Fibroblast of lung (primary cell): ENCODE measurements around the gene GAL3ST2. TPM values are rescaled to one million over a fixed set of nuclear protein-coding genes. Genes with fewer than 3 reads are reported as not detected.
"Not testable (repeated sequence)": the region's sequence is repeated elsewhere in the genome, so short reads cannot be mapped to it uniquely, and the experiment has no call there.

ENCODE experiments used
- DNase-seq, 2 donors: peaks; one replicate each; pipeline versions ENCODE4 v3.0.0 to v3.0.0-alpha.2; 2010; ENCODE audit warnings: low read depth in 2 of 2
- H2AFZ ChIP-seq: 2 replicates; pipeline ENCODE4 v1.5.1; 2012; ENCODE audit warnings: low read length, control low read depth, inconsistent platforms
- H3K27ac ChIP-seq: 2 replicates; pipeline ENCODE4 v1.5.1; 2011; ENCODE audit warnings: low read length, control low read depth; ENCODE audit not compliant: insufficient read depth
- H3K27me3 ChIP-seq: 2 replicates; pipeline ENCODE4 v1.5.1; 2011; ENCODE audit warnings: mild to moderate bottlenecking, low read length; ENCODE audit not compliant: control insufficient read depth, insufficient read depth
- H3K36me3 ChIP-seq: 2 replicates; pipeline ENCODE4 v1.5.1; 2011; ENCODE audit warnings: low read length; ENCODE audit not compliant: control insufficient read depth, insufficient read depth
- H3K4me1 ChIP-seq: 2 replicates; pipeline ENCODE4 v1.5.1; 2011; ENCODE audit warnings: low read length; ENCODE audit not compliant: control insufficient read depth, insufficient read depth; ENCODE audit errors: extremely low read depth
- H3K4me2 ChIP-seq: 2 replicates; pipeline ENCODE4 v1.5.1; 2011; ENCODE audit warnings: low read length, control low read depth; ENCODE audit not compliant: insufficient read depth; ENCODE audit errors: extremely low read depth
- H3K4me3 ChIP-seq, 4 experiments: fragments of 200-600 bp in 1 of 4; sonication (generic) in 1 of 4; replicated peaks in 1 of 4; 2 replicates each; pipeline ENCODE4 v1.5.1; 2011 to 2016; ENCODE audit warnings: low read length in 4 of 4, low read depth in 3 of 4, mild to moderate bottlenecking in 3 of 4, control low read depth in 2 of 4, inconsistent platforms in 1 of 4, mixed read lengths in 1 of 4; ENCODE audit not compliant: insufficient read depth in 1 of 4; ENCODE audit errors: control extremely low read depth in 1 of 4
- H3K79me2 ChIP-seq: 2 replicates; pipeline ENCODE4 v1.5.1; 2012; ENCODE audit warnings: mild to moderate bottlenecking, low read length, inconsistent platforms; ENCODE audit not compliant: control insufficient read depth, insufficient read depth
- H3K9ac ChIP-seq: 2 replicates; pipeline ENCODE4 v1.5.1; 2011; ENCODE audit warnings: mild to moderate bottlenecking, low read length, control low read depth; ENCODE audit not compliant: insufficient read depth
- H3K9me3 ChIP-seq: 2 replicates; pipeline ENCODE4 v1.5.1; 2012; ENCODE audit warnings: low read depth, low read length; ENCODE audit not compliant: control insufficient read depth, insufficient read depth
- H4K20me1 ChIP-seq: 2 replicates; pipeline ENCODE4 v1.5.1; 2011; ENCODE audit warnings: low read length; ENCODE audit not compliant: control insufficient read depth, insufficient read depth; ENCODE audit errors: extremely low read depth
- CTCF ChIP-seq, 2 donors: IDR thresholded peaks in 1 of 2; conservative IDR thresholded peaks in 1 of 2; 1 replicate in 1 of 2; 2 replicates in 1 of 2; pipeline ENCODE4 v1.5.1; 2011 to 2012; ENCODE audit warnings: low read length in 2 of 2, control low read depth in 1 of 2, inconsistent platforms in 1 of 2, low read depth in 1 of 2, mild to moderate bottlenecking in 1 of 2
- EZH2 ChIP-seq: IDR thresholded peaks from 2 replicates; pipeline ENCODE4 v1.5.1; 2012; ENCODE audit warnings: low read length, control low read depth, mild to moderate bottlenecking; ENCODE audit errors: missing control alignments
- polyA plus RNA-seq, 2 donors: library from polyadenylated mRNA; depleted of rRNA in 1 of 2; stranded (reverse) in 1 of 2; unstranded in 1 of 2; fragments of >200 nt; gene quantifications; 2 replicates each; pipeline ENCODE4 v1.2.1, GENCODE V29; 2011 to 2012; ENCODE audit warnings: missing spikeins in 1 of 2
- total RNA-seq: library from RNA; depleted of rRNA; stranded (reverse); fragments of >200 nt; gene quantifications from 2 replicates; pipeline ENCODE4 v1.2.1, GENCODE V29; 2014

The GAL3ST2 gene
- total and polyA plus RNA-seq, 2 donors (not counting 1 experiment from before 2014, with no cell fraction given) = 0.17 TPM; not detected in 1

GRCh38 chr2:241818229-241818942, 41.8 kb downstream of the GAL3ST2 start:
- Histone ChIP-seq H3K4me2 (no peak overlapping the region), H3K4me3 (no peak overlapping the region), H3K9ac (no peak overlapping the region), H4K20me1 (no peaks in the 10 kb centered on the region), H3K9me3 (no peaks in the 10 kb centered on the region), H3K36me3 (no peaks in the 10 kb centered on the region), H3K27ac (no peak overlapping the region), H3K27me3 (no peaks in the 10 kb centered on the region), H3K79me2 (no peaks in the 10 kb centered on the region), H3K4me1 (no peaks in the 10 kb centered on the region), H2AFZ (no peak overlapping the region)
- no peak for DNase-seq
- TF ChIP-seq EZH2 (no peak), CTCF (conservative IDR thresholded peaks at IDR 0.05 in 1 of 2, IDR thresholded peaks at IDR 0.05 in 1 of 2; ENCODE audit: low read depth in 1 of 2, low read length in 2 of 2) (no peak)

- Histone ChIP-seq H3K4me3 (no peak overlapping the region), H3K4me2 (no peak overlapping the region), H3K27me3 (no peaks in the 10 kb centered on the region), H3K27ac (no peak overlapping the region), H4K20me1 (no peaks in the 10 kb centered on the region), H3K9ac (no peak overlapping the region), H3K4me1 (no peaks in the 10 kb centered on the region), H2AFZ (no peak overlapping the region), H3K9me3 (no peaks in the 10 kb centered on the region), H3K36me3 (no peaks in the 10 kb centered on the region), H3K79me2 (no peaks in the 10 kb centered on the region)
- DNase-seq = no peak
- no peak for TF ChIP-seq CTCF (conservative IDR thresholded peaks at IDR 0.05 in 1 of 2, IDR thresholded peaks at IDR 0.05 in 1 of 2; ENCODE audit: low read depth in 1 of 2, low read length in 2 of 2)
- TF ChIP-seq EZH2 = no peak
Measured at GRCh38 chr2:241818943-241819270, 42.3 kb downstream of the GAL3ST2 start.

GRCh38 chr2:241819947-241820624, 43.5 kb downstream of the GAL3ST2 start:
- H2AFZ ChIP-seq, H3K9me3 ChIP-seq, H4K20me1 ChIP-seq, H3K9ac ChIP-seq, H3K79me2 ChIP-seq, H3K27me3 ChIP-seq, H3K4me2 ChIP-seq, H3K4me3 ChIP-seq, DNase-seq, H3K27ac ChIP-seq, H3K36me3 ChIP-seq, H3K4me1 ChIP-seq: not testable (repeated sequence)
